Measurements from ENCODE around the gene FTL. TPM values are rescaled to one million over a fixed set of nuclear protein-coding genes. Genes with fewer than 3 reads are reported as not detected.

FTL gene
- total RNA-seq, 1 experiment from 2014 or later, result 1,459 TPM

DNA sequence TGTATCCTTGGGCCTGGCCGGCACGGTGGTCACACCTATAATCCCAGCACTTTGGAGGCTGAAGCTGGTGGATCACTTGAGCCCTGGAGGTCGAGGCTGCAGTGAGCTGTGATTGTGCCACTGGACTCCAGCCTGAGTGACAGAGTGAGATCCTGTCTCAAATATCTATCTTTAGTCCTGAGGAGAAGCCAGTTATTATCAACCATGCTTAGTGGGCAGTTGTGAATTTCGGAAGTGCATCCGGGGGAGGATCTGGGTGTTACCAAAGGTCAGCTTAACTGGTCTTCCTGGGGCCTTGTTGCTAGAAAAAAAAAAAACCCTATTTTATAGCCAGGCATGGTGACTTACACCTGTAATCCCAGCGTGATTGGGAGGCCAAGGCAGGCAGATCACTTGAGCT lies 22.0 kb upstream of the FTL start:
- H3K36me3 Mint-ChIP-seq (ENCODE audit: insufficient read depth, unreplicated experiment), result no peaks in the 10 kb centered on the region
- H3K4me3 Mint-ChIP-seq (ENCODE audit: low read depth, unreplicated experiment), result no peak overlapping the region
- H3K9me3 Mint-ChIP-seq (ENCODE audit: low read depth, unreplicated experiment), result no peaks in the 10 kb centered on the region
- no peaks in the 10 kb centered on the region for H3K27me3 Mint-ChIP-seq (ENCODE audit: unreplicated experiment)
- intact Hi-C loops (cut with micrococcal nuclease; ENCODE audit: unreplicated experiment), result no loop called here
- no peak for TF ChIP-seq CTCF (IDR thresholded peaks at IDR 0.05; ENCODE audit: unreplicated experiment)
- no TSS peak for BruUV-seq (replicated peaks)
- CTCF ChIA-PET, result interaction anchor here (0.8 kb wide), 1 partner anchor 10 kb away, joined by 3 read pairs; no protein-coding TSS in a partner anchor
- H3K27ac Mint-ChIP-seq (ENCODE audit: unreplicated experiment), result no peak overlapping the region
- no peaks in the 10 kb centered on the region for H3K4me1 Mint-ChIP-seq (ENCODE audit: low read depth, unreplicated experiment)
- DNase-seq, result no peak

- Mint-ChIP-seq H3K9me3 (ENCODE audit: low read depth, unreplicated experiment) (peaks cover 2% of the 10 kb centered on the region), H3K36me3 (ENCODE audit: insufficient read depth, unreplicated experiment) (no peaks in the 10 kb centered on the region), H3K27ac (ENCODE audit: unreplicated experiment) (no peak overlapping the region), H3K27me3 (ENCODE audit: unreplicated experiment) (no peaks in the 10 kb centered on the region), H3K4me1 (ENCODE audit: low read depth, unreplicated experiment) (no peaks in the 10 kb centered on the region), H3K4me3 (ENCODE audit: low read depth, unreplicated experiment) (no peak overlapping the region)
- DNase-seq, result no peak
- no TSS peak for BruUV-seq (replicated peaks)
- intact Hi-C loops (cut with micrococcal nuclease; ENCODE audit: unreplicated experiment), result no loop called here
- CTCF ChIA-PET, result interaction anchor here (1.1 kb wide), 1 partner anchor 12 kb away, joined by 3 read pairs; the partner anchor contains the start of gene DHDH
- TF ChIP-seq CTCF (IDR thresholded peaks at IDR 0.05; ENCODE audit: unreplicated experiment), result no peak
Measured at GRCh38 chr19:48945415-48945814, 19.7 kb upstream of the FTL start.

DNA sequence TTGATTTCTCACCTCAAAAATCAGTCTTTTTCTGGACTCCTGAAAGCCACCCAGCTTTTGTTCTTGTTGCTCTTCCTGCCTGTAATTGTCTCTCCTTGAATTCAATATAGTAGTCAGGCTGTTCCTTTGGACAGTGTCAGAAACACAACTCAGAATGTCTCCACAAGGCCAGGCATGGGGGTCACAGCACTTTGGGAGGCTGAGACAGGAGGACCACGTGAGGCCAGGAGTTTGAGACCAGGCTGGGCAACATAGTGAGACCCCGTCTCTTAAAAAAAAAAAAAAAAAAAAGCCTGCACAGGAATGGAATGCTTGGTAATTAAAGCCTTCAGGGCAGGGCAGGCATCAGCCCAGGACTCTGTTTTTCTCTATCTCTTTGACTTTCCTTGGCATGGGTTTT lies 19.3 kb upstream of the FTL start:
- no peak for TF ChIP-seq CTCF (IDR thresholded peaks at IDR 0.05; ENCODE audit: unreplicated experiment)
- no TSS peak for BruUV-seq (replicated peaks)
- Mint-ChIP-seq H3K27ac (ENCODE audit: unreplicated experiment) (no peak overlapping the region), H3K4me1 (ENCODE audit: low read depth, unreplicated experiment) (no peaks in the 10 kb centered on the region), H3K9me3 (ENCODE audit: low read depth, unreplicated experiment) (peaks cover 2% of the 10 kb centered on the region), H3K4me3 (ENCODE audit: low read depth, unreplicated experiment) (no peak overlapping the region), H3K27me3 (ENCODE audit: unreplicated experiment) (no peaks in the 10 kb centered on the region), H3K36me3 (ENCODE audit: insufficient read depth, unreplicated experiment) (no peaks in the 10 kb centered on the region)
- intact Hi-C loops (cut with micrococcal nuclease; ENCODE audit: unreplicated experiment), result no loop called here
- no peak for DNase-seq
- CTCF ChIA-PET, result interaction anchor here (0.6 to 1.1 kb wide), 3 partner anchors 13 to 65 kb away, joined by 3 to 5 read pairs (median 3); partner anchors contain the start of gene DHDH

- Mint-ChIP-seq H3K36me3 (ENCODE audit: insufficient read depth, unreplicated experiment) (no peaks in the 10 kb centered on the region), H3K27ac (ENCODE audit: unreplicated experiment) (no peak overlapping the region), H3K27me3 (ENCODE audit: unreplicated experiment) (no peaks in the 10 kb centered on the region), H3K4me3 (ENCODE audit: low read depth, unreplicated experiment) (no peak overlapping the region), H3K9me3 (ENCODE audit: low read depth, unreplicated experiment) (peaks cover 2% of the 10 kb centered on the region), H3K4me1 (ENCODE audit: low read depth, unreplicated experiment) (no peaks in the 10 kb centered on the region)
- BruUV-seq (replicated peaks), result no TSS peak
- intact Hi-C loops (cut with micrococcal nuclease; ENCODE audit: unreplicated experiment), result no loop called here
- TF ChIP-seq CTCF (IDR thresholded peaks at IDR 0.05; ENCODE audit: unreplicated experiment), result no peak
- DNase-seq, result no peak
- CTCF ChIA-PET, result interaction anchor here (0.6 to 1.1 kb wide), 4 partner anchors 13 to 66 kb away, joined by 3 to 5 read pairs (median 3); partner anchors contain the start of gene DHDH
Measured at GRCh38 chr19:48946463-48947257, 18.4 kb upstream of the FTL start.
